Nephron (organoid): Measurements from ENCODE around the gene KCNK6.
"Not testable (repeated sequence)": the region's sequence is repeated elsewhere in the genome, so short reads cannot be mapped to it uniquely, and the experiment has no call there.

ENCODE experiments used
- H3K27ac Mint-ChIP-seq, 3 experiments: 2 replicates each; pipeline ENCODE4 v1.8.0; 2020; ENCODE audit warnings: mixed read lengths in 3 of 3, mild to moderate bottlenecking in 2 of 3, moderate library complexity in 1 of 3
- H3K27me3 Mint-ChIP-seq: 2 replicates; pipeline ENCODE4 v1.8.0; 2021; ENCODE audit warnings: low read depth, mild to moderate bottlenecking, moderate library complexity, mixed read lengths
- H3K36me3 Mint-ChIP-seq: 2 replicates; pipeline ENCODE4 v1.8.0; 2020; ENCODE audit warnings: low read depth, mixed read lengths
- H3K4me1 Mint-ChIP-seq: 2 replicates; pipeline ENCODE4 v1.8.0; 2020; ENCODE audit warnings: mixed read lengths
- H3K4me3 Mint-ChIP-seq, 3 experiments: 2 replicates each; pipeline ENCODE4 v1.8.0; 2020; ENCODE audit warnings: mild to moderate bottlenecking in 3 of 3, mixed read lengths in 3 of 3, moderate library complexity in 2 of 3
- H3K9me3 Mint-ChIP-seq: 2 replicates; pipeline ENCODE4 v1.8.0; 2020; ENCODE audit warnings: mixed read lengths
- CTCF ChIP-seq, 3 experiments: fragments of 200-600 bp; sonication (generic); IDR thresholded peaks; one replicate each; pipeline ENCODE4 v1.5.0; 2021; ENCODE audit warnings: antibody characterized with exemption in 3 of 3; ENCODE audit not compliant: unreplicated experiment in 3 of 3

Gene KCNK6

DNA sequence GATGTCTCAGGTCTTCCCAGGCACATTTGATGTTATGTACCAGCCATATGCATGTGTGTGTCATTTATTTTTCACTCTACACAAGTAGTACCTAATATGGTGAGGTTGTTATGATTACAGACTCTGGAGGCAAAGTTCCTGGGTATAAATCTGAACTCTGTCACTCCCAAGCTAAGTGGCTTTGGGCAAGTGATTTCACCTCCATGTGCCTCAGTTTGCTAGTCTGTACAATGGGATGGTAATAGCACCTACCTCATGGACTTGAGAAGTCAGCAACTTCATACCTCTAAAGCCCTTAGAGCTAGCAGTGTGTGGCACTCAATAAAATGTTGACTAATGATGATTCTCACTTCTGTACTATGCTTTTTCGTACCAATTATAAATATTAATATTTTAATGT is 12.1 kb downstream of the KCNK6 start:
- peaks cover under 1% of the 10 kb centered on the region for H3K4me1 Mint-ChIP-seq
- no peak overlapping the region for H3K4me3 Mint-ChIP-seq
- no peak for TF ChIP-seq CTCF (IDR thresholded peaks at IDR 0.05; ENCODE audit: unreplicated experiment in 3 of 3)
- no peak overlapping the region for H3K27ac Mint-ChIP-seq
- peaks cover 3% of the 10 kb centered on the region for H3K27me3 Mint-ChIP-seq
- no peaks in the 10 kb centered on the region for H3K36me3 Mint-ChIP-seq
- no peaks in the 10 kb centered on the region for H3K9me3 Mint-ChIP-seq

GRCh38 chr19:38333245-38333644 is 13.6 kb downstream of the KCNK6 start:
- Mint-ChIP-seq H3K36me3 (peaks cover 6% of the 10 kb centered on the region), H3K4me1 (peaks cover 6% of the 10 kb centered on the region), H3K27me3 (peaks cover 3% of the 10 kb centered on the region), H3K9me3 (no peaks in the 10 kb centered on the region), H3K4me3 (no peak overlapping the region), H3K27ac (no peak overlapping the region)
- TF ChIP-seq CTCF (IDR thresholded peaks at IDR 0.05; ENCODE audit: unreplicated experiment in 3 of 3) = no peak

DNA sequence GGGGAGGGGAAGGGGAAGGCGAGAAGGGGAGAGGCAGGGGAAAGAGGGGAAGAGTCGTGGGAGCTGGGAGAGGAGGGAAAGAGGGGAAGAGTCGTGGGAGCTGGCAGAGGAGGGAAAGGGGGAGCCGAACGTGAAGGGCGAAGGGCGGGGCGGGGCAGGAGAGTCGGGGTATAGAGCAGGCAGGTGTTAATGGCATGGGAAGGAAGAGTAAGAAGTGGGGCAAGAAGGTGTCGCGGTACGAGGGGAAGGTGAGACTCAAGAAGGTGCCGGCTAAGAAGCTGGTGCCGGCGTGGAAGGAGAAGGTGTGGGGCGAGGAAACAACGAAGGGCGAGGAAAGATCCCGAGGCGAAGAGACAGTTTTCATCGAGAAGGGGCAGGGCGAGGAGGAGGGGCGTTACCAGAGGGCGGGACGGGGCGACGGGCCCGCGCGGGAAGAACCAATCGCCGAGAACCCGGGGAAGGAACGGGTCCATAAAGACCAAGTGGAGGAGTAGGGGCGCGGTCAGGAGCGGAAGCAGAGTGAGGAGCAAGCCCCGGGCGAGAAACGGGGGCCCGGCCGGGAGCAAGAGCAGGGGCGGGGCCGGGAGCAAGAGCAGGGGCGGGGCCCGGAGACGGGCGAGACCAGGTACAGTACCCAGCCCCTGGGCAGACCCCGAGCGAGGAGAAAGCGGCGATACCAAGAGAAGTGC is 16.4 kb downstream of the KCNK6 start:
- peaks cover 11% of the 10 kb centered on the region for H3K4me1 Mint-ChIP-seq
- peaks cover 6% of the 10 kb centered on the region for H3K36me3 Mint-ChIP-seq
- peak overlapping the region; percentile 92 to 97 (median 93) for H3K4me3 Mint-ChIP-seq
- H3K9me3 Mint-ChIP-seq = no peaks in the 10 kb centered on the region
- peak overlapping the region; percentile 49 to 97 (median 93) for H3K27ac Mint-ChIP-seq
- no peak for TF ChIP-seq CTCF (IDR thresholded peaks at IDR 0.05; ENCODE audit: unreplicated experiment in 3 of 3)
- peaks cover 3% of the 10 kb centered on the region for H3K27me3 Mint-ChIP-seq

- Mint-ChIP-seq H3K4me1 (peaks cover 11% of the 10 kb centered on the region), H3K4me3 (peak overlapping the region; percentile 92 to 97 (median 93)), H3K9me3 (no peaks in the 10 kb centered on the region), H3K27me3 (peaks cover 3% of the 10 kb centered on the region), H3K36me3 (peaks cover 6% of the 10 kb centered on the region), H3K27ac (peak overlapping the region; percentile 49 to 97 (median 93))
- TF ChIP-seq CTCF (IDR thresholded peaks at IDR 0.05; ENCODE audit: unreplicated experiment in 3 of 3) = no peak
Measured at GRCh38 chr19:38336638-38337359, 17.2 kb downstream of the KCNK6 start.

GRCh38 chr19:38337360-38337653 is 17.7 kb downstream of the KCNK6 start:
- H3K4me1 Mint-ChIP-seq = peaks cover 11% of the 10 kb centered on the region

DNA sequence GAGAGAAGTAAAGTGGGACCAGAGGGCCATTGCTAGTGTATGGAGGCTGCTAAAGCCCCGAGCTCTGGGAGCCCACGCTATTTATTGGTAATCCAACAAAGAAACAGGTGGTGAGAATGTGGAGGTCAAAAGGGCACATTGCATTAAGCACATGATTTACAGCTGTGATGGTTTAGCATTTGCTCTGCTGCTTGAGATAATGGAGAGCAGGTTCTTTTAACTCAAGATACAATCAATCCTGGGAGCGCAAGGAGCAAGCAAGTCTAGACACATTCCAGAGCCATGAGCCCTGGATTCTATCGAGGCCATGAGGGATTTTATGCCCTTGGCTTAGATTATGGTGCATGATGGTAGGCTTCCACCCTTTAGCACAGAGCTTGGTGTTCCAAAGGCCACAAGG is 19.4 kb downstream of the KCNK6 start:
- Mint-ChIP-seq H3K27ac (peak overlapping the region in 1 of 3 experiments; percentile 43), H3K4me3 (peak overlapping the region; percentile 31 to 74 (median 62)), H3K4me1 (peaks cover 11% of the 10 kb centered on the region)
- not testable (repeated sequence) for H3K36me3 Mint-ChIP-seq, H3K9me3 Mint-ChIP-seq, H3K27me3 Mint-ChIP-seq

More at GRCh38 chr19:38337360-38337653, 17.7 kb downstream of the KCNK6 start:
- Mint-ChIP-seq H3K27me3 (peaks cover 3% of the 10 kb centered on the region), H3K36me3 (peaks cover 6% of the 10 kb centered on the region), H3K27ac (peak overlapping the region; percentile 49 to 97 (median 93)), H3K9me3 (no peaks in the 10 kb centered on the region), H3K4me3 (peak overlapping the region; percentile 92 to 97 (median 93))
- no peak for TF ChIP-seq CTCF (IDR thresholded peaks at IDR 0.05; ENCODE audit: unreplicated experiment in 3 of 3)
